HG03060 (cell line): ENCODE data around the gene SLC17A9.

ENCODE experiments used
- ATAC-seq: cut with Tn5 transposase; IDR thresholded peaks from one replicate; pipeline ENCODE4 v1.9.1; 2021; ENCODE audit warnings: low read depth, moderate number of reproducible peaks; ENCODE audit not compliant: unreplicated experiment

SLC17A9 gene

GRCh38 chr20:63014287-63014686, 61.8 kb downstream of the SLC17A9 start:
- ATAC-seq, result no peak

- ATAC-seq, result no peak
Observed at GRCh38 chr20:63014710-63015109, 62.2 kb downstream of the SLC17A9 start.

- ATAC-seq, result no peak
Observed at GRCh38 chr20:63015147-63015661, 62.7 kb downstream of the SLC17A9 start.

GRCh38 chr20:63015662-63016361, 63.3 kb downstream of the SLC17A9 start:
- ATAC-seq, result no peak

GRCh38 chr20:63016514-63017075, 64.1 kb downstream of the SLC17A9 start:
- no peak for ATAC-seq

DNA sequence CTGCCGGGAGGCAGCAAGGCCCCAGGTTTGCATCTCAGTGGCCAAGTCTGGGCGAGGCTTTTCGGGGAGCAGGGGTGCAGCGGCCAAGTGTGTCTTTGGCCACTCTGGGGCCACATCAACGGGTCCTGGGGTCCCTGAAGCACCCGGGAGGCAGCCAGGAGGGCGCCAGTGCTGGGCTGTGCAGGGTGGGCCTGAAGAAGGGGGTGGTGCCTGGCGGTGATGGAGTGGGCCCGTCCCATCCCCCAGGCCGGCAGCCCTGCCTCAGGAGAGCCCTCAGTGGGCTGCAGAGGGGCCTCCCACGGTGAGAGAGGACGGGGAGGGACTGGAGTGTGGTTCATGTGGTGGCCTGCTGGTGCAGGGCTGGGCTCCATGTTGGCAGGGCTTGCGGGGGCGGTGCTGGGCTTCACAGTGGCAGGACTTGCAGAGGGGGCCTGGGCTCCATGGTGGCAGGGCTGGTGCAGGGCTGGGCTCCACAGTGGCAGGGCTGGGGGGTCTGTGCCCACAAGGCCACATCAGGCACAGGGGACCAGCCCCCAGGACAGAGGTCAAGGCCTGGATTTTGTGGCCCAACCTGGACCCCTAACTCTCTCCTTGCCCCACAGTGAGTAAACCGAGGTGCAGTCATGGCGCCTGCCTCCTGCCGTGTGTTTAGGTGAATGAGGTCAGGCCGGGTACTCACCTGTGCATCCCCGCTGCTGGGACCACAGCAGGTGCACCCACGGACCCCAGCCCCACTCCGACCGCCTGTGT, 64.7 kb downstream of the SLC17A9 start:
- ATAC-seq, result no peak

DNA sequence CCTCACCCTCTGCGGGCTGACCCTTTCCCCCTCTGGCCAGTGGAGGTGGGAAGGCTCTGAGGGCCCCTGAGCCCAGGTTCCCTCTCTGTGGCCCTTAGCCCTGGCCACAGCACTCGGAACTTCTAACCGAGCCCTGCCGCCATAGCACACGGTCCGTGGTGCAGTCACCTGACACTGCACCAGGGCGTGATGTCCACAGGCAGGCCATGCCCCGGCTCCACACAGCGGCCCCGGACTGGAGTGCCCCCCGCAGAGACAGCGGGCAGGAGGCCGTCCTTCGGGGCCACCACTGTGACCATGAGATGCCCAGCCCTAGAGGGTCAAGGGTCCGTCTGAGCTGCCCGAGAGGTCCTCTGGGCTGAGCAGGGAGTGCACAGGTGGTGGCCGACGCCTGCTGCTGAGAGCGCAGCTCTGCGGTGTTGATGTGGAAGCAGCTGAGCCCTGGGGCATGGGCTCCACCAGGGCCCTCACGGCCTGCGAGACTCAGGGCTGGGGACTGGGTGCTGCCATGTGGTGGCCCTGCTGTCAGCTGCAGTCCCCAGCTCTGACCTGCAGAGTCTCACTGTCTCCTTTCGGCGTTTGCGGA, 65.4 kb downstream of the SLC17A9 start:
- no peak for ATAC-seq
